DMS53 treated with DMSO at 0.1 percent for 48 hours (cell line): Measurements from ENCODE around the gene CNTLN.
A peak's percentile ranks its signal among the peaks of the same experiment; 100 is the strongest.

Experiments
- DNase-seq: peaks from one replicate; lab custom pipeline; 2025; ENCODE audit not compliant: unreplicated experiment; lab: John Stamatoyannopoulos, UW

The CNTLN gene, protein sequence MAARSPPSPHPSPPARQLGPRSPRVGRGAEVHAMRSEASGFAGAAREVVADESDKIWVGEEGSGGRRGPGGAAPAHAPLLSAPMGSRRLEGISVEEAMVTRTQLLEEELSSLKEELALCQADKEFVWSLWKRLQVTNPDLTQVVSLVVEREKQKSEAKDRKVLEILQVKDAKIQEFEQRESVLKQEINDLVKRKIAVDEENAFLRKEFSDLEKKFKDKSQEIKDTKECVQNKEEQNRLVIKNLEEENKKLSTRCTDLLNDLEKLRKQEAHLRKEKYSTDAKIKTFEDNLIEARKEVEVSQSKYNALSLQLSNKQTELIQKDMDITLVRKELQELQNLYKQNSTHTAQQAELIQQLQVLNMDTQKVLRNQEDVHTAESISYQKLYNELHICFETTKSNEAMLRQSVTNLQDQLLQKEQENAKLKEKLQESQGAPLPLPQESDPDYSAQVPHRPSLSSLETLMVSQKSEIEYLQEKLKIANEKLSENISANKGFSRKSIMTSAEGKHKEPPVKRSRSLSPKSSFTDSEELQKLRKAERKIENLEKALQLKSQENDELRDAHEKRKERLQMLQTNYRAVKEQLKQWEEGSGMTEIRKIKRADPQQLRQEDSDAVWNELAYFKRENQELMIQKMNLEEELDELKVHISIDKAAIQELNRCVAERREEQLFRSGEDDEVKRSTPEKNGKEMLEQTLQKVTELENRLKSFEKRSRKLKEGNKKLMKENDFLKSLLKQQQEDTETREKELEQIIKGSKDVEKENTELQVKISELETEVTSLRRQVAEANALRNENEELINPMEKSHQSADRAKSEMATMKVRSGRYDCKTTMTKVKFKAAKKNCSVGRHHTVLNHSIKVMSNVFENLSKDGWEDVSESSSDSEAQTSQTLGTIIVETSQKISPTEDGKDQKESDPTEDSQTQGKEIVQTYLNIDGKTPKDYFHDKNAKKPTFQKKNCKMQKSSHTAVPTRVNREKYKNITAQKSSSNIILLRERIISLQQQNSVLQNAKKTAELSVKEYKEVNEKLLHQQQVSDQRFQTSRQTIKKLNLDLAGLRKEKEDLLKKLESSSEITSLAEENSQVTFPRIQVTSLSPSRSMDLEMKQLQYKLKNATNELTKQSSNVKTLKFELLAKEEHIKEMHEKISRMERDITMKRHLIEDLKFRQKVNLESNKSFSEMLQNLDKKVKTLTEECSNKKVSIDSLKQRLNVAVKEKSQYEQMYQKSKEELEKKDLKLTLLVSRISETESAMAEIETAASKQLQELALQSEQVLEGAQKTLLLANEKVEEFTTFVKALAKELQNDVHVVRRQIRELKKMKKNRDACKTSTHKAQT (N-terminal part only)

GRCh38 chr9:17134396-17135294 lies at the start of gene CNTLN:
TSS of gene CNTLN (plus strand) at chr9:17135040. CDS start at chr9:17135066, 26 bp downstream.
- peak; percentile 12 for DNase-seq

GRCh38 chr9:17088566-17088965 lies 46.3 kb upstream of the CNTLN start:
- DNase-seq = no peak

GRCh38 chr9:17090041-17090440 lies 44.8 kb upstream of the CNTLN start:
- DNase-seq = no peak

DNA sequence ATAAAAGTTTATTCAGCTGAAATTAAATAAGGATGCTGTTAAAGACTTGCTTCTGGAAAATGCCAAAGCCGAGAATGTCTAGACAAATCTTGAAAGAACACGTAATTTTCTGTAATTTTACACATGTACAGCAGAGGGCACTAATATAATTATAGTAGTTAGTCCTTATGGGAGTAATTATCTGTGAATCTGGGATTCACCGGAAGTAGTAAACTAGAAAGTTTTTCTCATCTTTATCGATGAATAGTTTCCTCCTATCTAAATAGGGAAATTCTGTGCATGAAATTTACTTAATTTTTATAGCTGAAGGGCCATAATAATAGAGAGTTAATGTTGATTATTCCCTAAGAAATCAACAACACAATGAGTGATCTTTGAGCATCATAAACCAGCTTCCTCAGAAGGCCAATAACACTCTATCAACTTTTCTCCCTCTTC lies 18.4 kb upstream of the CNTLN start:
- DNase-seq = peak; percentile 17

DNA sequence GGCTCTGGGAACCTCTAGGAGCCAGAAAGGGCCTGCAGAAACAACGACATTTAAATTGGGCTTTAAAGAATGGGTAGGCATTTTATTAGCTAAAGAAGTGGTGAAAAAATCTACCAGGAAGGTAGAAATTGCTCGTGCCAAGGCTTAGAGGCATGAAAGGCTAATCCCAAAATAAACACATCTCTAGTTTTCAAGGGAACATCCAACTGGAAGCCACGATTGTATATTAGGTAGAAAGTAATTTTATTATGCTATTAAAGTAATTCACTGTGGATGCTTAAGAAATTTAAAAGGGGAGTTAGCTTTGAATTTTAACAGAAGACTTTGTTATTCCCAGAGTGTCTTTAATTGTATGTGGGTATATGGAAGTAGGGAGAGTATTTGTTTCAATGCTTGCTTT lies 17.5 kb upstream of the CNTLN start:
- no peak for DNase-seq

- DNase-seq = no peak
Observed at GRCh38 chr9:17120203-17120602, 14.6 kb upstream of the CNTLN start.

DNA sequence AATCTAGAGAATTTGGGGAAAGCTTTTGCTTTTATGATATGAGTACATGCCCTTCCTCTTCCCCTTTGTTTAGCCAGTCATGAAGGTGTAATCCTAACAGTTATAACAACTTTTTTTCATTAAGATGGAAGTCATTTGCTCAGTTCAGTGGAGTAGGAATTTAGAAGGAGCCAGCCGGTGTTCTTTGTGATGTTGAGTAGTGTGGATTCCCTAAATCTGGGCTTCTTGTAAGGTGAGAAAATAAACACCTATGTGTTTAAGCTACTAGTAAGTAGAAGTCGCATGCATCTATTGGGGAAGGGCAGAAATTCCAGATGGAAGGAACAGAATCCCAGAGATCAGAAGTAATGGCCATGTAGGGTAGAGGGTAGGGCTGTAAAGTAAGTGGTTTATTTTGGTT lies 13.6 kb upstream of the CNTLN start:
- DNase-seq = no peak

DNA sequence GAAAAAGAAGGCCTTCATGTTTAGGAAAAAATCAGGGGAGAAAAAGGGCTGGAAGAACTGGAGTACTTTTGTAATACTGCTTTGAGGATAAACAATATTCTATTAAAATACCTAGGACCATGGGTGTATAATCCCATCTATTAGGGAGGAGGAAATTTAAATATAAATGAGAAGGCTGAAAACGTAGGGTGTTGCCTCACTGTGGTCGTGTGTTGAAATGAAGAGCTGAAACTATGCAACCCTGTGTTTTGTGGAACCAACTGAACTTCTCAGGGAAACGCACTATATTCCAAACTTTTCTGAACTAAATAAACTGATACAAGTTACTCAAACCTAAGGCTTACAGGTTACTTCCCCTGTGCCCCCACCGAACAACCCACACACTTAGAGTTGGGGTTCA lies 4.5 kb upstream of the CNTLN start:
- no peak for DNase-seq

GRCh38 chr9:17130725-17131124 lies 4.1 kb upstream of the CNTLN start:
- DNase-seq = no peak

DNA sequence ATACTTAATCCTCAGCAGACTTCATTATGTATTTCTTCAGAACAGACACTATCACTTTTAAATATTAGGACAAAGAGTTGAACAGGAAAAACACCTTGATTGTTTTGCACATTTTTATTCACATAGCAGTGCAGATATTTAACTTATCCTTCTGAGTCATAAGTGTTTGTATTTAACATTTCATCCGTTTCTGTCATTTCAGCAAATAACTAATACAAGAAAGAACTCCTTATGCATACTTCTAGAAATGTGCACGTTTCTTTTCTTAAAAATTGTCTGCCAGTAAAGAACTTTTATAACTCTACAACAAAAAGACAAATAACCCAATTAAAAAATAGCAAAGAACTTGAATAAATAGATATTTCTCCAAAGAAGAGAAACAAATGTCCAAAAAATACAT lies 3.3 kb upstream of the CNTLN start:
- DNase-seq = no peak

DNA sequence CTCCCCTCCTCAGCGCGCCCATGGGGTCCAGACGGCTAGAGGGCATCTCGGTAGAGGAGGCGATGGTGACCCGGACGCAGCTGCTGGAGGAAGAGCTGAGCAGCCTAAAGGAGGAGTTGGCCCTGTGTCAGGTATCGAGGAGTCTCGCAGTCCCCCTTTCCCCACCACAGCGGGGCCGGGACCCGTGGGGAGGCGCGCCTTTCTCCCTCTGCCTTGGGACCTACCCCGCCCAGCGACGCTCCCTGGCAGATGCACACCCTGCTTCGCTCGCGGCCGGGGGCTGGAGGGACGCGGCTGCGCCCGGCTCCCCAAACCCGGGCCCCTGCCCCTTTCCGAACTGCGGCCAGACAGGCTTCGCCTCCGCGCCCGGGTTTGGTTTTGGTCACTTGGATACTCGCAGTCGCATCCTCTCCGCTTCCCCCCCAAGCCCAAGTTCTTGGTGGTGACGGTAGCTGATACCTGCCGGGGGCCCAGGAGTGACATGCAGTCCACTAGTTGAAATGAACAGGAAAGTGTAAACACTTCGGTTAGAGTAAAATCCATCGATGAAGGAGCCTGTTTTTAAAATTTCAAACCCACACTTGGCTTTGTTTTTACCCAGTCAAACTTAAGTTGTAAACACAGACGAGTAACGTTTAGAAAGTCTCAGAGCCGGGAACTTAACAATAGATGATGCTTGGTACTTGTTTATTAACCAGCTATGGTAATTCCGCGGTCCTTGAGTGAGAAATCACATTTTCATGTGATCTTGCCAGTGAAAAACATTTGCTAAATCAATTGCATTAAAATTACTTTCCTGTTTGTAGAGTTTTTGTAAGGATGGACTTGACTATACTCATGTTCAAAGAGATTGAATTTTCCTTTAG lies 688 bp downstream of the CNTLN start:
- DNase-seq = no peak

- DNase-seq = no peak
Observed at GRCh38 chr9:17137566-17137965, 2.7 kb downstream of the CNTLN start.

GRCh38 chr9:17138503-17138902 lies 3.7 kb downstream of the CNTLN start:
- no peak for DNase-seq

DNA sequence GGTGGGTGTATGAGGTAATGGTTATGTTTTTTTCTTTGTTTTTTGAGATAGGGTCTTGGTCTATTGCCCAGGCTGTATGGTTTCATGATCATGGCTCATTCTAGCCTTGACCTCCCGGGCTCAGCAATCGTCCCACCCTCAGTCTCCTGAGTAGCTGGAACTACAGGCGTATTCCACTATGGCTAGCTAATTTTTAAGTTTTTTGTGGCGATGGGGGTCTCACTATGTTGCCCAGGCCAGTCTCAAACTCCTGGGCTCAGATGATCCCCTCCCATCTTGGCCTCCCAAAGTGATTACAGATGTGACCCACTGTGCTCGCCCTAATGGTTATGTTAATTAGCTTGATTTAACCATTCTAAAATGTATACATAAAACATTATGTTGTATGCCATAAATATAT lies 5.6 kb downstream of the CNTLN start:
- DNase-seq = no peak

DNA sequence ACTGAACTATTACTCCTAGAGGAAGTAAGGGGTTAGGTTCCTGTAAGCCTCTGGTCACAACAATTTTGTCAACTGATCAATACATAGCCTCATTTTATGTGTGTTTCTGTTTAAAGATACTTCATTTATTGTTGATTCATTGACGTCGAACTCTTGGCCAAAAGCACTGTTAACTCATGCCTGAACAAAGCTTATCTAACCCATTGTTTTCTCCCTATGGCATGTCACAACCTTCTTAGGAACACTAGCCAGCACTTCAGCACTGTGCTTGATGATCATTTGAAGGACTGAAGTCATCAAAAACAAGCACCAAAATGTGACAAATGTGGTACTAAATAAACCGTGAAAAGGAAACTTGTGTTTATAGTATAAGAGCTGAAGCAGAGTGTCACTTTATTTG lies 13.5 kb downstream of the CNTLN start:
- no peak for DNase-seq

GRCh38 chr9:17159469-17159868 lies 24.6 kb downstream of the CNTLN start:
- no peak for DNase-seq

DNA sequence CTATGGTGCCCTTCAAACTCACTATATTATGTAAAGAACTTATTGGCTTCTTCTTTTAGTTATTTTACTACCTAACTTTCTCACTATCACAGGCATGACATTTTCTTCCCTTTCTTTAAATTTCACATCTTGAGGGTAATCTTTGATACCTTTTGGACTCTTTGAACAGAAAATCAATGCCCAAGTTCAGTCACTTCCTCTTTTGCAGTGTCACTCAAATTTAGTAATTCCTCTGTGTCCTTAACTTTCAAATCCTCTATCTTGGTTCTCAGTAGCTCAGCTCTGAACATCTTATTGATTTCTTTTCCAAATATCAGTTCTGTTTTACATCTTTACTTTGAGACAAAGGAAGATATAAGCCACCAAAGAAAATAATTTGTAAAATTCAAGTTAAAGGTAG lies 25.5 kb downstream of the CNTLN start:
- DNase-seq = no peak

GRCh38 chr9:17165764-17166163 lies 30.9 kb downstream of the CNTLN start:
- DNase-seq = no peak

DNA sequence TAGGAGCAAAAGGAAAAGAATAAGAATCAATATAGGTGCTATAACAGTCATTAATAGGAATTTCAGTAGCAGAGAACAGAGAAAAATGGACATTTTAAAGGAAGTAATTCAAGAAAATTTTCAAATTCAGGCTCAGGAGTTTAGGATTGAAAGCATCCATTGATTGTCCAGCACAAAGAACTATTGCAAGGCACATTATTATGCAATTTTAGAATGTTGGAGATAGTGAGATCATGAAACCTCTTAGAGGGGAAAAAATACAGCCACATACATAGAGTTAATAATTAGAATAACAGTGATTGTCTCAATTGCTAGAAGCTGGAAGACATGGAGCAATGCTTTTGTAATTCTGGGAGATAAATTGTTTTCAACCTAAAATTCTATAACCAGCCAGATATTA lies 31.5 kb downstream of the CNTLN start:
- no peak for DNase-seq
